Fibroblast of skin of abdomen (primary cell): ENCODE results near the gene IKBIP.

Source experiments
- DNase-seq: peaks from one replicate; pipeline ENCODE4 v3.0.0-alpha.2; 2013

The IKBIP gene

DNA sequence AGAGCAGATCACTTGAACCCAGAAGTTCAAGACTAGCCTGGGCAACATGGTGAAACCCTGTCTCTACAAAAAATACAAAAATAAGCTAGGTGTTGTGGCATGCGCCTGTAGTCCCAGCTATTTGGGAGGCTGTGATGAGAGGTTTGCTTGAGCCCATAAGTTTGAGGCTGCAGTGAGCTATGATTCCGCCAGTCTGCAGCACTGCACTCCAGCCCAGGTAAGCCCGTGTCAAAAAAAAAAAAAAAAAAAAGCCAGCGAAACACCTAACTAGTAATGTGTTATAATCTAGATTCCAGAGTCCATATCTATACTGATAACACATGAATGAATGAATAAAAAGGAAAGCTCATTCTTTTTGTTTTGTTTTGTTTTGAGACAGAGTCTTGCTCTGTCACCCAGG is 69.6 kb downstream of the IKBIP start:
- DNase-seq = no peak
